HG03378 (cell line): Measurements from ENCODE around the gene NPIPB9.
"Not testable (repeated sequence)": the region's sequence is repeated elsewhere in the genome, so short reads cannot be mapped to it uniquely, and the experiment has no call there.

Experiments
- ATAC-seq: cut with Tn5 transposase; IDR thresholded peaks from one replicate; pipeline ENCODE4 v1.9.1; 2021; ENCODE audit warnings: mild to moderate bottlenecking, moderate library complexity; ENCODE audit not compliant: unreplicated experiment

NPIPB9 gene

GRCh38 chr16:28751487-28751886 lies at the start of gene NPIPB9:
Gene NPIPB9, plus strand, starts transcription at chr16:28751787.
- ATAC-seq, result not testable (repeated sequence)

GRCh38 chr16:28704246-28704645 lies 47.3 kb upstream of the NPIPB9 start:
- not testable (repeated sequence) for ATAC-seq

GRCh38 chr16:28711220-28712083 lies 40.1 kb upstream of the NPIPB9 start, which contains the start of gene EIF3C:
Gene EIF3C, plus strand, starts transcription at chr16:28711464. Its CDS starts 223 bp downstream, at chr16:28711687.
- ATAC-seq, result peak; percentile 90

- not testable (repeated sequence) for ATAC-seq
Measured at GRCh38 chr16:28722852-28723650, 28.5 kb upstream of the NPIPB9 start.

- not testable (repeated sequence) for ATAC-seq
Measured at GRCh38 chr16:28731253-28731652, 20.3 kb upstream of the NPIPB9 start.

- not testable (repeated sequence) for ATAC-seq
Measured at GRCh38 chr16:28732455-28733124, 19.0 kb upstream of the NPIPB9 start.

GRCh38 chr16:28739787-28740186 lies 11.8 kb upstream of the NPIPB9 start:
- not testable (repeated sequence) for ATAC-seq

- not testable (repeated sequence) for ATAC-seq
Measured at GRCh38 chr16:28740631-28741030, 11.0 kb upstream of the NPIPB9 start.

GRCh38 chr16:28741295-28741694 lies 10.3 kb upstream of the NPIPB9 start:
- not testable (repeated sequence) for ATAC-seq

GRCh38 chr16:28746618-28747350 lies 4.8 kb upstream of the NPIPB9 start:
- ATAC-seq, result not testable (repeated sequence)

GRCh38 chr16:28749997-28750465 lies 1.6 kb upstream of the NPIPB9 start:
- ATAC-seq, result not testable (repeated sequence)

- ATAC-seq, result not testable (repeated sequence)
Measured at GRCh38 chr16:28750469-28751067, 1.0 kb upstream of the NPIPB9 start.

- not testable (repeated sequence) for ATAC-seq
Measured at GRCh38 chr16:28781697-28782096, 30.1 kb downstream of the NPIPB9 start.

- ATAC-seq, result not testable (repeated sequence)
Measured at GRCh38 chr16:28782357-28782756, 30.8 kb downstream of the NPIPB9 start.

- ATAC-seq, result peak; percentile 69
Measured at GRCh38 chr16:28802235-28803019, 50.8 kb downstream of the NPIPB9 start.

- ATAC-seq, result not testable (repeated sequence)
Measured at GRCh38 chr16:28807445-28808120, 56.0 kb downstream of the NPIPB9 start.

GRCh38 chr16:28820016-28820415 lies 68.4 kb downstream of the NPIPB9 start:
- no peak for ATAC-seq

GRCh38 chr16:28820546-28820945 lies 69.0 kb downstream of the NPIPB9 start:
- ATAC-seq, result not testable (repeated sequence)
